ENCODE measurements around the gene MPP2.

- TF ChIP-seq ZFP91 (CRISPR knock-in tag; IDR thresholded peaks at IDR 0.05): no peak
- no peak for TF ChIP-seq TFAP4 (CRISPR knock-in tag; IDR thresholded peaks at IDR 0.05; ENCODE audit: borderline replicate concordance)
- no peak for TF ChIP-seq CTCF (IDR thresholded peaks at IDR 0.05 in 2 of 3, conservative IDR thresholded peaks at IDR 0.05 in 1 of 3; ENCODE audit: insufficient read depth in 2 of 3, low read depth in 1 of 3, low read length in 3 of 3)
- TF ChIP-seq CSDE1 (IDR thresholded peaks at IDR 0.05): no peak
- TF ChIP-seq USF2 (CRISPR knock-in tag; IDR thresholded peaks at IDR 0.05): no peak
- no peak for TF ChIP-seq BRCA1 (IDR thresholded peaks at IDR 0.05)
- no peak for TF ChIP-seq BRCA1 (CRISPR knock-in tag; IDR thresholded peaks at IDR 0.05)
- TF ChIP-seq CHD2 (IDR thresholded peaks at IDR 0.05; ENCODE audit: low read depth, low read length): no peak
- TF ChIP-seq ZZZ3 (IDR thresholded peaks at IDR 0.05): no peak
- TF ChIP-seq UBTF (IDR thresholded peaks at IDR 0.05; ENCODE audit: borderline replicate concordance in 1 of 2, low read depth in 2 of 2, low read length in 2 of 2): no peak
Observed at GRCh38 chr17:43845766-43846165, 61.6 kb downstream of the MPP2 start.

All from K562 (cell line).